PC-9 (cell line): Measurements from ENCODE around the gene TOMM22. TPM values are rescaled to one million over a fixed set of nuclear protein-coding genes. Genes with fewer than 3 reads are reported as not detected.
A peak's percentile ranks its signal among the peaks of the same experiment; 100 is the strongest.

Experiments used
- BruUV-seq: library from RNA; stranded (reverse); fragments of 400-500 nt; replicated peaks from 2 replicates; lab custom pipeline; 2021; lab: Mats Ljungman, UMichigan
- CTCF ChIA-PET: fragments of 300-600 bp; sonication (Branson Sonifier 250); formaldehyde crosslinking; loops from one replicate; lab custom pipeline; 2022; ENCODE audit warnings: antibody characterized with exemption; lab: Charles Lee
- POLR2A ChIA-PET: fragments of 300-600 bp; sonication (Branson Sonifier 250); formaldehyde crosslinking; loops from one replicate; lab custom pipeline; 2022; ENCODE audit warnings: antibody characterized with exemption; ENCODE audit not compliant: unreplicated experiment; lab: Charles Lee
- DNase-seq, 2 experiments: peaks; one replicate each; pipeline versions ENCODE4 v3.0.0 to v3.0.0-alpha.2; 2015 to 2022; ENCODE audit warnings: mixed read lengths in 1 of 2
- H2AFZ ChIP-seq: fragments of 200-600 bp; sonication (generic); 2 replicates; pipeline ENCODE4 v1.8.1; 2017; ENCODE audit warnings: antibody characterized with exemption
- H3F3A ChIP-seq: fragments of 200-600 bp; sonication (generic); 2 replicates; pipeline ENCODE4 v1.8.1; 2017; ENCODE audit warnings: antibody characterized with exemption, mild to moderate bottlenecking, low read depth; ENCODE audit not compliant: insufficient read depth
- H3K27ac ChIP-seq: fragments of 200-600 bp; sonication (generic); 2 replicates; pipeline ENCODE4 v1.6.1; 2016; ENCODE audit warnings: mixed run types
- H3K27me3 ChIP-seq: fragments of 200-600 bp; sonication (generic); 2 replicates; pipeline ENCODE4 v1.6.1; 2016; ENCODE audit warnings: low read depth, mixed run types; ENCODE audit not compliant: insufficient read depth
- H3K36me3 ChIP-seq: fragments of 200-600 bp; sonication (generic); 2 replicates; pipeline ENCODE4 v1.6.1; 2016; ENCODE audit warnings: low read depth, mixed run types
- H3K4me1 ChIP-seq: fragments of 200-600 bp; sonication (generic); replicated peaks from 2 replicates; pipeline ENCODE4 v1.6.1; 2016; ENCODE audit warnings: mixed run types; ENCODE audit not compliant: insufficient read depth
- H3K4me2 ChIP-seq: fragments of 200-600 bp; sonication (generic); 2 replicates; pipeline ENCODE4 v1.6.1; 2017; ENCODE audit warnings: mixed run types
- H3K4me3 ChIP-seq: fragments of 200-600 bp; sonication (generic); 2 replicates; pipeline ENCODE4 v1.6.1; 2016; ENCODE audit warnings: mixed run types
- H3K79me2 ChIP-seq: fragments of 200-600 bp; sonication (generic); 2 replicates; pipeline ENCODE4 v1.6.1; 2017; ENCODE audit warnings: low read depth, mixed run types
- H3K9me2 ChIP-seq: fragments of 200-600 bp; sonication (generic); 2 replicates; pipeline ENCODE4 v1.8.1; 2017; ENCODE audit warnings: mild to moderate bottlenecking; ENCODE audit not compliant: insufficient read depth
- H3K9me3 ChIP-seq: fragments of 200-600 bp; sonication (generic); 2 replicates; pipeline ENCODE4 v1.8.1; 2016; ENCODE audit warnings: low read depth; ENCODE audit not compliant: insufficient read depth
- H4K20me1 ChIP-seq: fragments of 200-600 bp; sonication (generic); 2 replicates; pipeline ENCODE4 v1.8.1; 2017; ENCODE audit not compliant: insufficient read depth
- CTCF ChIP-seq: fragments of 200-600 bp; sonication (generic); conservative IDR thresholded peaks from 2 replicates; pipeline ENCODE4 v1.6.1; 2017; ENCODE audit warnings: mixed run types, antibody characterized with exemption, mild to moderate bottlenecking, moderate library complexity
- EZH2 ChIP-seq: fragments of 200-600 bp; sonication (generic); IDR thresholded peaks from 2 replicates; pipeline ENCODE4 v1.8.0; 2017; ENCODE audit warnings: antibody characterized with exemption, low read depth
- intact Hi-C: fragments of 100-400 bp; cut with micrococcal nuclease; formaldehyde crosslinking; loops from one replicate; pipeline ENCODE4 v1.10.0; 2022; ENCODE audit not compliant: unreplicated experiment
- total RNA-seq: library from RNA; stranded (reverse); gene quantifications from 2 replicates; pipeline ENCODE4 v1.2.3, GENCODE V29; 2021

Gene TOMM22
- total RNA-seq, 1 experiment from 2014 or later: 120 TPM

GRCh38 chr22:38704654-38705234 lies 23.0 kb downstream of the TOMM22 start:
- Histone ChIP-seq H3K4me1 (peaks cover 38% of the 10 kb centered on the region), H3K4me2 (peak overlapping the region; percentile 86), H3K79me2 (peaks cover 46% of the 10 kb centered on the region), H3F3A (peaks cover 39% of the 10 kb centered on the region), H4K20me1 (peaks cover 6% of the 10 kb centered on the region; the same call in 1 of the 2 replicates), H3K9me3 (no peaks in the 10 kb centered on the region), H2AFZ (peak overlapping the region; percentile 77), H3K27ac (peak overlapping the region; percentile 58), H3K9me2 (no peaks in the 10 kb centered on the region), H3K4me3 (peak overlapping the region; percentile 51), H3K27me3 (no peaks in the 10 kb centered on the region), H3K36me3 (peaks cover 10% of the 10 kb centered on the region; the same call in 1 of the 2 replicates)
- TF ChIP-seq CTCF (no peak), EZH2 (no peak)
- ChIA-PET CTCF (interaction anchor here (0.6 kb wide), 1 partner anchor 291 kb away, joined by 9 read pairs; no protein-coding TSS in a partner anchor), POLR2A (interaction anchor here (0.5 kb wide), 1 partner anchor 861 kb away, joined by 3 read pairs; the partner anchor contains the start of gene ANKRD54)
- intact Hi-C loops: loop anchor here (2.0 to 10.0 kb wide), 3 partner anchors 50 to 390 kb away; partner anchors contain the start of genes CSNK1E, DDX17 and SUN2
- no peak for DNase-seq
- BruUV-seq: no TSS peak

- peak within 1 kb of the TSS; percentile 86 for H3K4me2 ChIP-seq
- DNase-seq: peak; percentile 99 to 100
- ChIA-PET POLR2A (interaction anchor here (0.5 to 1.0 kb wide), 16 partner anchors 8 to 1777 kb away, joined by 3 to 22 read pairs (median 5); partner anchors contain the start of gene MIEF1), CTCF (interaction anchor here (0.9 kb wide), 1 partner anchor 24 kb away, joined by 3 read pairs; the partner anchor contains the start of gene TOMM22)
- peaks cover 47% of the 10 kb centered on the region for H3F3A ChIP-seq
- no peak for TF ChIP-seq CTCF
- no peak for TF ChIP-seq EZH2
- no TSS peak for BruUV-seq
- H3K27me3 ChIP-seq: no peaks in the 10 kb centered on the region
- peak within 1 kb of the TSS; percentile 77 for H2AFZ ChIP-seq
- H3K4me3 ChIP-seq: peak within 1 kb of the TSS; percentile 98
- H3K79me2 ChIP-seq: peaks cover 46% of the 10 kb centered on the region
- intact Hi-C loops: loop anchor here (2.0 to 10.0 kb wide), 3 partner anchors 49 to 391 kb away; partner anchors contain the start of genes CSNK1E, DDX17 and SUN2
- peaks cover 46% of the 10 kb centered on the region for H3K4me1 ChIP-seq
- no peaks in the 10 kb centered on the region for H3K9me2 ChIP-seq
- peak within 1 kb of the TSS; percentile 88 for H3K27ac ChIP-seq
- no peaks in the 10 kb centered on the region for H3K9me3 ChIP-seq
- H4K20me1 ChIP-seq: peaks cover 14% of the 10 kb centered on the region
- H3K36me3 ChIP-seq: peaks cover 17% of the 10 kb centered on the region
Measured at GRCh38 chr22:38705235-38706100, 23.7 kb downstream of the TOMM22 start, which contains the start of gene GTPBP1. Gene GTPBP1, plus strand, starts transcription at chr22:38705944. Its CDS starts 12 bp downstream, at chr22:38705956.
